Prostate gland (tissue), 2 donors: ENCODE measurements around the gene RRP7A. TPM values are rescaled to one million over a fixed set of nuclear protein-coding genes. Genes with fewer than 3 reads are reported as not detected.
A peak's percentile ranks its signal among the peaks of the same experiment; 100 is the strongest.
"Not testable (repeated sequence)": the region's sequence is repeated elsewhere in the genome, so short reads cannot be mapped to it uniquely, and the experiment has no call there.

ENCODE experiments used
- DNase-seq: peaks from one replicate; pipeline ENCODE4 v3.0.0-alpha.2; 2019; ENCODE audit warnings: low spot score
- H3K27ac ChIP-seq, 2 donors: fragments of 200-600 bp; sonication (generic); 2 replicates each; pipeline ENCODE4 v1.5.1; 2017 to 2019
- H3K27me3 ChIP-seq: fragments of 200-600 bp; sonication (generic); replicated peaks from 2 replicates; pipeline ENCODE4 v1.5.1; 2019; ENCODE audit not compliant: insufficient read depth
- H3K36me3 ChIP-seq, 2 donors: fragments of 200-600 bp; sonication (generic); 1 replicate in 1 of 2; 2 replicates in 1 of 2; pipeline versions ENCODE4 v1.5.1 to v1.8.1; 2017 to 2019
- H3K4me1 ChIP-seq: fragments of 200-600 bp; sonication (generic); replicated peaks from 2 replicates; pipeline ENCODE4 v1.5.1; 2019
- H3K4me3 ChIP-seq, 2 donors: fragments of 200-600 bp; sonication (generic); 2 replicates each; pipeline ENCODE4 v1.5.1; 2017 to 2019
- H3K9me3 ChIP-seq: fragments of 200-600 bp; sonication (generic); 2 replicates; pipeline ENCODE4 v1.5.1; 2017
- CTCF ChIP-seq, 4 experiments: fragments of 200-600 bp in 2 of 4; fragments of 450-650 bp in 2 of 4; sonication (generic) in 2 of 4; IDR thresholded peaks; 1 replicate in 3 of 4; 2 replicates in 1 of 4; pipeline ENCODE4 v1.5.1; 2016 to 2019; ENCODE audit warnings: antibody characterized with exemption in 4 of 4, mild to moderate bottlenecking in 2 of 4, moderate library complexity in 2 of 4
- POLR2A ChIP-seq: fragments of 450-650 bp; IDR thresholded peaks from one replicate; pipeline ENCODE4 v1.6.1; 2016; ENCODE audit warnings: antibody characterized with exemption, mild to moderate bottlenecking
- POLR2AphosphoS5 ChIP-seq: sonication (generic); formaldehyde crosslinking; IDR thresholded peaks from one replicate; pipeline ENCODE4 v1.6.1; 2017; ENCODE audit warnings: antibody characterized with exemption
- WGBS: methylation state at CpG from one replicate; pipeline ENCODE4 v1.1.5; 2018; 5-methylcytosine and 5-hydroxymethylcytosine counted together
- intact Hi-C: fragments of 100-400 bp; cut with DNase I; formaldehyde crosslinking; loops from one replicate; pipeline ENCODE4 v1.14.2; 2022
- total RNA-seq, 2 donors: library from RNA; depleted of rRNA; stranded (reverse); fragments of >200 nt; gene quantifications; one replicate each; pipeline ENCODE4 v1.1.0, GENCODE V29; 2016

RRP7A gene
- total RNA-seq, 2 donors from 2014 or later, result 32.4 to 41.5 TPM

GRCh38 chr22:42489000-42489399, 30.6 kb downstream of the RRP7A start:
- H3K9me3 ChIP-seq, result no peaks in the 10 kb centered on the region
- DNase-seq, result no peak
- no peak overlapping the region for H3K4me3 ChIP-seq
- 88% methylated on average over 10 of the region's 10 CpGs for WGBS
- no peak overlapping the region for H3K27ac ChIP-seq
- no peaks in the 10 kb centered on the region for H3K4me1 ChIP-seq
- H3K27me3 ChIP-seq, result no peaks in the 10 kb centered on the region
- intact Hi-C loops, result no loop called here
- TF ChIP-seq POLR2A, result no peak
- H3K36me3 ChIP-seq, result no peaks in the 10 kb centered on the region

DNA sequence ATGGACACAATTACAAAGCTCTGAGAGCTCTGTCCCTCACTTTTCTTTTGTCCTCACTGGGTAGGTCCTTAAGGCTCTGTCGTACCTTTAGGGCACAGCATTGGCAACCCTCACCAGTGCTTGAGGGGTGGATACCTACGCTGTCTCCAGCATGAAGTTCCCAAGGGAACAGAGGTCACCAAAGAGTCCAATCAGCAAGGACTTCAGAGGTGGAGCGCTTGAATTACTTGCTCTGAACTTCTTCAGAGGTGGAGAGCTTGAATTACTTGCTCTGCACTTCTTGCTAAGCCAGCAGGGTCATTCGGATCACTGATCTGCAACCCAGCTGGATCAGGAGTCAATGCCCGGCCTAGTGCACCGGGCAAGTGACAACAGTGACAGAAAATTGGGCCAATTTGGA, 35.1 kb downstream of the RRP7A start:
- Histone ChIP-seq H3K4me1 (no peaks in the 10 kb centered on the region), H3K27me3 (no peaks in the 10 kb centered on the region), H3K27ac (no peak overlapping the region), H3K36me3 (no peaks in the 10 kb centered on the region), H3K4me3 (no peak overlapping the region), H3K9me3 (no peaks in the 10 kb centered on the region)
- no peak for TF ChIP-seq POLR2AphosphoS5
- TF ChIP-seq CTCF (IDR thresholded peaks at IDR 0.05), result no peak
- no peak for TF ChIP-seq POLR2A
- intact Hi-C loops, result no loop called here
- DNase-seq, result no peak
- WGBS, result 53% methylated on average over 6 of the region's 6 CpGs

- DNase-seq, H3K27ac ChIP-seq, H3K4me3 ChIP-seq, H3K9me3 ChIP-seq, H3K4me1 ChIP-seq, intact Hi-C loops, H3K27me3 ChIP-seq, H3K36me3 ChIP-seq: not testable (repeated sequence)
- no CpG with 5 or more reads among the region's 13 CpGs for WGBS
These were observed 35.9 kb downstream of the RRP7A start for GRCh38 chr22:42483610-42484223.

DNA sequence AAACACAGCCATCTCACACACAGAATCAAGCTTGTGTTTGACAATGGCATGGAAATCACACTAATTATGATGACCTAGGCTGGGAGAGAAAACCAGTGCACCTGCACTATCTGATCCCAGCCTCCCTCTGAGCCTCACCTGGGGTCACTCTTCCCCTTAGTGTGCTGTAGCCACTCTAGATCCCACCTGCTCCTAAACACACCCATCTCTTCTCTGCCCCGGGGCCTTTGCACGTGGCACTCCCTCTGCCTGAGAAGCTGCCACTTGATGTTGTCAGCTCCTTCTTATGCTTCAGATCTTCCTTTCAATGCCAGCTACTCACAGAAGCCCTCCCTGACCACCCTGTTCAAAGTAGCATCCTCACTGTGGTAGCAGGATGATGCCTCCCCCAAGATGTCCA, 44.5 kb downstream of the RRP7A start:
- no peaks in the 10 kb centered on the region for H3K27me3 ChIP-seq
- no peaks in the 10 kb centered on the region for H3K4me1 ChIP-seq
- TF ChIP-seq POLR2AphosphoS5 (no peak), POLR2A (no peak), CTCF (IDR thresholded peaks at IDR 0.05) (no peak)
- no peak for DNase-seq
- 100% methylated on average over 2 of the region's 2 CpGs for WGBS
- no peak overlapping the region for H3K27ac ChIP-seq
- no peak overlapping the region for H3K4me3 ChIP-seq
- no peaks in the 10 kb centered on the region for H3K9me3 ChIP-seq
- no peaks in the 10 kb centered on the region for H3K36me3 ChIP-seq
- intact Hi-C loops, result no loop called here

DNA sequence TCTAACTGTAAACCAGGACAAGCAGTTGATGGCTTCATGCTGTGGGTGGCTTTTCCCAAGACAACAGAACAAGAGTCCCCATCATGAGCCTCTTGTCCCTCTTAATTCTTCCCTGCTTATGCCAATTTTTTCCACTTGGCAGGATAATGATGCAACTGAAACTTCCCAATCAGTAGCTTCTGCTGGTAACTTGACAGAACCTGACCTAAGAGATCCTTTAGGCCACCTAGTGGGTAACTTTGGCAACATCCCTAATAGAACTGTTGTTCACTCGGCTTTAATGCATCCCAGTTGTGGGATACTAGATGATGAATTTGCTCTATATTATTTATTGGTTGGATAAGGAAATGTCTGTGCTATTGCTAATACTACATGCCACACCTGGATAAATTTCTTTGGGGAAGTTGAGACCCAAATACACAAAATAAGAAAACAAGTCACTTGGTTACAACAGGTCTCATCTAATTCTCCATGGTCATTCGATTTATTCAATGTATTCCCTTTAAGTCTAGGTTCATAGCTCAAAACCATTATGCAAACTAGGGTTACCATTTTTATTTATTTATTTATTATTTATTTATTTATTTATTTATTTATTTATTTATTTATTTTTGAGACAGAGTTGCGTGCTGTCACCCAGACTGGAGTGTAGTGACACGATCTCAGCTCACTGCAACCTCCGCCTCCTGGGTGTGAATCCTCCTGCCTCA, 46.0 kb downstream of the RRP7A start:
- 78% methylated on average over 5 of the region's 5 CpGs for WGBS

More for the DNA sequence above, 46.0 kb downstream of the RRP7A start:
- H3K27ac ChIP-seq, result no peak overlapping the region
- TF ChIP-seq CTCF (IDR thresholded peaks at IDR 0.05), result peak; percentile 12 to 69 (median 48)
- no peak for TF ChIP-seq POLR2AphosphoS5
- intact Hi-C loops, result no loop called here
- peak; percentile 41 for DNase-seq
- no peaks in the 10 kb centered on the region for H3K27me3 ChIP-seq
- no peaks in the 10 kb centered on the region for H3K36me3 ChIP-seq
- no peak overlapping the region for H3K4me3 ChIP-seq
- H3K9me3 ChIP-seq, result no peaks in the 10 kb centered on the region
- no peaks in the 10 kb centered on the region for H3K4me1 ChIP-seq
